Effector CD4-positive, alpha-beta T cell (primary cell): ENCODE measurements around the gene SPCS3.
"Not testable (repeated sequence)": the region's sequence is repeated elsewhere in the genome, so short reads cannot be mapped to it uniquely, and the experiment has no call there.

Experiments
- DNase-seq: peaks from one replicate; pipeline ENCODE4 v3.0.0-alpha.2; 2020
- total RNA-seq: gene quantifications from one replicate; lab custom pipeline; 2026; lab: John Stamatoyannopoulos, UW

Gene SPCS3
- total RNA-seq: 185 reads per million, percentile 91 among the genes with 10 or more reads in this experiment

GRCh38 chr4:176319704-176320339 lies at the start of gene SPCS3:
Gene SPCS3 (plus strand): TSS chr4:176319966. CDS start chr4:176320077, 111 bp downstream.
- peak; percentile 94 for DNase-seq

DNA sequence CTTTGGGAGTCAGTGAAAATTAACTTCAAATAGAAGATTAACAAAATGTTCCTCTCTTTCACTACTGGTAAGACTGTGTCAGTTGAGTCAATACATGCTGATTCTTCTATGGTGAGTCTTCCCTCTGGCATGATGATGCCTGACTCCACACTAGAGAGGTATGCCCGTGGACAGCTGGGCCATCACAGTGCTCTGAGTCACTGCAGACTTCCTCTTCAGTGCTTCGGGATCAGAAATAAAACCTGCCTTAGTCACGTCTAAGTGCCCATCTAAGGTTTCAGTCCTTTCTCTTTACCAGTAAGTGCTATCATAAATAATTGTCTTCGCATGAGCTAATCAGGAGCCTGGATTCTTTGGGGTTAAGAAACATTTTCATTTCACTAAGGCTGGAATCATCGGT lies 49.1 kb upstream of the SPCS3 start:
- DNase-seq: no peak

GRCh38 chr4:176271749-176272148 lies 48.0 kb upstream of the SPCS3 start:
- no peak for DNase-seq

DNA sequence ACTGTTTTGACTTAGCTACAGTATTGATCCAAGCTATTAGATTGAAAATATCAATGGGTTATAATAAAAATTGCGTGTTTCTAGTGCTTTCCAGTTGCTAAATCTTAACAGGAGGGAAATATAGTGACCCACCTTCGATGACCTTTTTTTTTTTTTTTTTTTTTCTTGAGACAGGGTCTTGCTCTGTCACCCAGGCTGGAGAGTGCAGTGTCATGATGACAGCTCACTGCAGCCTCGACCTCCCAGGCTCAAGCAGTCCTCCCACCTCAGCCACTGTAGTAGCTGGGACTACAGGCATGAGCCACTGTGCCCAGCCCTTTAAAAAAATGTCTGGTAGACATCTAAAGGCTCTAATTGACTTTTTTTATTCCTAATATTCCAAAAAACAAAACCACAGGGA lies 47.0 kb upstream of the SPCS3 start:
- no peak for DNase-seq

DNA sequence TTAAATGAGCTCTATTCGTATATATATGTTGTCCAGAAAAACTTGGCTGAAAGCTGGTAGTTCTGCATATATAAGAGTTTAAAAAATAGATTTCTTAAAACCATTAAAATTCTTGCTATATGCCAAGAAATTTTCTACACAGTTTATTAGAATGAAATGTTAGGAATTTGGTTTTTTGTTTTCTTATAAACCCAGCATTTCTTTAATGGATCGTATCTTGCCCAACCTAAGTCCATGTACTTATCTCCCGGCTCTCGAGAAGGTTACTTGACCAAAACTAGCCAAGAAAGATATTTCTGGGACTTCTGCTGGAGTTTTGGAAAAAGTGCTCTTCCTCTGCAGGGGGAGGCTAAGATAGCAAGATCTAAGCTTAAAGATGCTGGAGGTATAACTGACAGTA lies 46.0 kb upstream of the SPCS3 start:
- no peak for DNase-seq

GRCh38 chr4:176274441-176274840 lies 45.3 kb upstream of the SPCS3 start:
- no peak for DNase-seq

GRCh38 chr4:176276710-176277109 lies 43.1 kb upstream of the SPCS3 start:
- DNase-seq: no peak

- DNase-seq: no peak
Measured at GRCh38 chr4:176277162-176277904, 42.4 kb upstream of the SPCS3 start.

DNA sequence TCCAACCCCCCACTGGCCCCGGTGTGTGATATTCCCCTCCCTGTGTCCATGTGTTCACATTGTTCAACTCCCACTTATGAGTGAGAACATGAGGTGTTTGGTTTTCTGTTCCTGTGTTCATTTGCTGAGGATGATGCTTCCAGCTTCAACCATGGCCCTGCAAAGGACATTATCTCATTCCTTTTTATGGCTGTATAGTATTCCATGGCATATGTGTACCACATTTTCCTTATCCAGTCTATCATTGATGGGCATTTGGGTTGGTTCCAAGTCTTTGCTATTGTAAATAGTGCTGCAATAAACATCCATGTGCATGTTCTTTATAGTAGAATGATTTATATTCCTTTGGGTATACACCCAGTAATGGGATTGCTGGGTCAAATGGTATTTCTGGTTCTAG lies 40.2 kb upstream of the SPCS3 start:
- not testable (repeated sequence) for DNase-seq

DNA sequence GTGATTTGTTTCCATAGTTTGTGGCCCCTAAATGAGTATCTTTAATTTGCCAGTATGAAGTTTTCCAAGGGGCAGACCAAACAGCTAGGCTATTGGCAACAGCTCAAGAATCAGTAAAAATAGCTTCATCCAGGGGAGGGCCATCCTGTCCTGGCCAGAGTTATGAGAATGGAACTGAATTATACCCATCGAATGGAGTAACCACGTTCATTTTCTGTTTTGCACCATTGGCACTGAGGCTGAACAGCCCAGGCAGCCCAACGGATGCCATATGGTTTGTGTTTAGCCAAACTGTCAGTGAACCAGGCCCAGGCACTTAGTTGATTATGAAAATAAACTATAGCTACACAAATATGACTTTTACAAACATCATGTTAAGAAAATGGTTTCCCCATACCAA lies 33.0 kb upstream of the SPCS3 start:
- DNase-seq: no peak

DNA sequence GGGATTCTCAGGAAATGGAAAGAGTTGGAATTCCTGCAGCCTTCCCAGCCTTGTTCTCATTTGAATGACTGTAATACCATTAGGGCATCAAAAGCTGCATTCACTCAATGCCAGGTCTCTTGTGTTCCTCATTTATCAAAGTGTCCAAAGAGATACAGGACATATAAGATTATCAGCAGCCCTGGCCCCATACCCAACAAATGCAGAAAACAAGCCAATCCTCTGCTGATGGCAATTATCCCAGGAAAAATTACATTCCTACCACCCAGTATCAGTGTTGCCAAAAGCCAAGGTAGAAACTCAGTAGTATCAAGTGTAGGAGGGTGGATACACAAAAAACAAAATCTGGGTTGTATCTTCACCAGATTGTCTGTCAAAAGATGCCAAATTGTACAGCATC lies 32.2 kb upstream of the SPCS3 start:
- no peak for DNase-seq

DNA sequence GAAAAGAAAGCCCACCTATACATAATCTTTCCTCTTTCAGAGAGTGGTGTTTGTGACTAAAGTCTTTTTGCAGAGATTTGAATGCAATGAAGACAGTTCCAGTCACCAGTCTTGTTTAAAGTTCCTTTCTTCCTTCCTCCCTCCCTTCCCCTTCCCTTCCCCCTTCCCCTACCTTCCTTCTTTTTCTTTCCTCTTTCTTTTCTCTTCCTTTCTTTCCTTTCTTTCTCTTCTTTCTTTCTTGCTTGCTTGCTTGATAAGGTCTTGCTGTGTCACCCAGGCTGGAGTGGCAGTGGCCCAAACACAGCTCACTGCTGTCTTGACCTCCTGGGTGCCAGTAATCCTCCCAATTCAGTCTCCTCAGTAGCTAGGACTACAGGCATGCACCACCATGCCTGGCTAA lies 31.7 kb upstream of the SPCS3 start:
- DNase-seq: no peak

DNA sequence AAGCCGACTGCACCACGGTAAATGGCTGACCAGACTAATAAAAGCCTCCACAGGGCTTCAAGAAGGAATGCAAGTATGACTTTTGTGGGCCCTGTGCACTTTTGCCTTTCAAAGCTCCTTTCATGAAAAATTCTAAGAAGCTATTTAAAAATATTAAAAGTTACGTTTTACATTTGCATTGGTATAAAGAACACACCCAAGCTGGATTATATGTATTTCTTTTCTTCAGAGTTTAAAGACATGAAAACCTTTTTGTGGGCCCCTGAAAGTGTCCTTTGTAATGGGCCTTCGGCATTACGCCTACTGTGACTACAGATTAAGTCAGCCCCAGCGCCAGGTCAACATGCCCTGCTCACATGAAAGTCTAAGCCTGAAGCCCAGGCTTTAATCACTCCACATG lies 30.2 kb upstream of the SPCS3 start:
- no peak for DNase-seq

GRCh38 chr4:176290520-176290919 lies 29.2 kb upstream of the SPCS3 start:
- no peak for DNase-seq

- DNase-seq: no peak
Measured at GRCh38 chr4:176291748-176292147, 28.0 kb upstream of the SPCS3 start.

GRCh38 chr4:176292920-176293319 lies 26.8 kb upstream of the SPCS3 start:
- no peak for DNase-seq

GRCh38 chr4:176293660-176294059 lies 26.1 kb upstream of the SPCS3 start:
- no peak for DNase-seq

DNA sequence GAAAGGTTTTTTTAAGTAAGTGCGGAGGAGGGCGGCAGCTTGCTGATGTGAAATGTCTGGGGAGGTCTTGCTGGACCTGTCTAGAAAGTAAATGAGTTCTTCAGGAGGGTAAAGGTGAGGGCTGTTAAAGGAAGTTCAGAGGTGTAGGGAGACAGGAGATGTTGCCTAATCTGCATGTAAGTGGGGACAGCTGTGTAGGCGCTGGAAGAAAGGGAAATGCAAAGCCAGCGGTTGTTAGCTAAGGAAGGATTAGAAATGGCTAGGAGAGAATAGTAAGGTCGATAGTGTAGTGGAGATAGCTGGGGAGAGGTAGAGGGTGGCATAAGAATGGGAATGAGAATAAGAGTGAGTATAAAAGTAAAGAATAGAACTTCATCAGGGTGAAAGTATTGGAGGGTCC lies 23.9 kb upstream of the SPCS3 start:
- not testable (repeated sequence) for DNase-seq

DNA sequence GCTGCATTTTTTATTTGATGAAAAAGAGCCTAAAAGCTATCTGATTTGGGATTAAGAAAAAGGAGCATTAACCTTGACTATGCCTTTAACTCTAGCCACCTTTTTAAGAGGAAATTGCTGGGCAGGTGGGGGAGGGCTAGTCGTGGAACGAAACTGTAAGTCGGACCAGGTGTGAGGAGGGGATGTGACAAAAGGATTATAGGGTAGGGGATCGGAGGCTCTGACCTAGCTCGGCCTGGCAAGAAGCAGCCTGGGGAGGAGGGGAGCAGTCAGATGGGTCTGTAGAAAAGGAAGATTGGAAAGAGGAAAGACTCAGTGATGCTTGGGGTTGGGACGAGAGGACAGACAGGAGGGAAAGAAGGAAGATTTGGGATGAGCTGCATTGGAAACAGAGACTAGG lies 21.1 kb upstream of the SPCS3 start:
- DNase-seq: no peak

DNA sequence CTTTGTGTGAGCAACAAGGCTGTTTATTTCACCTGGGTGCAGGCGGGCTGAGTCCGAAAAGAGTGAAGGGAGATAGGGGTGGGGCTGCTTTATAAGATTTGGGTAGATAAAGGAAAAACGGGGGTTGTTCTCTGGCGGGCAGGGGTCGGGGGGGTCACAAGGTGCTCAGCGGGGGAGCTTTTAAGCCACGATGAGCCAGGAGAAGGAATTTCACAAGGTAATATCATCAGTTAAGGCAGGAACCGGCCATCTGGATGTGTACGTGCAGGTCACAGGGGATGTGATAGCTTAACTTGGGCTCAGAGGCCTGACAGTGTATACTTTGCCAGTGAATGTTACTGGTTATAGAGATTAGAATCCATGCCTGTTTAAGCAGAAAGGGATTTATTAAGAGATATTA lies 19.7 kb upstream of the SPCS3 start:
- DNase-seq: no peak

DNA sequence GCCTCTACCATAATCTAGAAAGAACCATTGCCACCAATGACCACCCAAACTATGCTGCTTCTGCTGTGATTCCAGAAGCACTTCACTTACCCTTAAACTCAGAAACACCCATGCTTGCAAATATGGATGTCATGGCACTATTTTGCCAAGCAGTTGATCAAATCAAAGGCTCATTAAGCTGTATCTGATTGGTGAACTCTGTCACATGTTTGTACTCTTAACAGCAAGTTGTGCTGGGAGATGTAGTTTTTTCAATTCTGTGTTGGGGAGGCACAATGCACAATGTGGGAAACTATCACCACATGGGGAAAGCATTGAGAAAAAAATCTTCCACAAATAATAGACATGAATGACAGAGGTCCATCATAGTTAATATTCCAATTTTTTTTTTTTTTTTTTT lies 19.2 kb upstream of the SPCS3 start:
- DNase-seq: no peak

GRCh38 chr4:176302283-176303275 lies 17.2 kb upstream of the SPCS3 start:
- DNase-seq: no peak

DNA sequence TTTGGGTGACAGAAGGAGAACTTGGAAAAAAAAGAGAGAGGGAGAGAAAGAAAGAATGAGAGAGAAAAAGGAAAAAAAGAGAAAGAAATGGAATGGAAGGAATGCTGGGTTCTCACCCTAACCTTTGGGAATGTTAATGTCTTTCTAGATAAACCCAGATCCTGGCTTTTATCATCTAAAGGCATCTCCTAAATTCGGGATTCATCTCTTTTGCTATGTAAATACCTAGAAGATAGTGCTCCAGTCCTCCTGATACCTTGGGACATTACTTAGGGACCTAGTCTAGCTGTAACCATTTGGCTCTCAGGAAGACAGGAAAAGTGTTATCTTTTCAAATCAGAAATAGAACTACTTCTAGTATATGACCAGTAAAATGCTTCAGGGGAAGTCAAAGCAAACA lies 15.8 kb upstream of the SPCS3 start:
- DNase-seq: no peak
